GM23338 (cell line): ENCODE measurements around the gene TMEM61. TPM values are rescaled to one million over a fixed set of nuclear protein-coding genes. Genes with fewer than 3 reads are reported as not detected.

Source experiments
- ATAC-seq: fragments of 200-7000 bp; cut with Tn5 transposase; 3 replicates; pipeline ENCODE4 v1.9.1; 2020
- DNase-seq: peaks from one replicate; pipeline ENCODE4 v3.0.0-alpha.2; 2015; ENCODE audit warnings: low spot score
- H2AFZ ChIP-seq: fragments of 200-600 bp; sonication (generic); 2 replicates; pipeline ENCODE4 v1.8.0; 2016; ENCODE audit warnings: antibody characterized with exemption, mild to moderate bottlenecking, moderate library complexity
- H3F3A ChIP-seq: fragments of 200-600 bp; sonication (generic); replicated peaks from 2 replicates; pipeline ENCODE4 v1.8.0; 2017; ENCODE audit warnings: antibody characterized with exemption, mixed run types, low read depth
- H3K27ac ChIP-seq: fragments of 200-600 bp; sonication (generic); 2 replicates; pipeline ENCODE4 v1.6.1; 2016; ENCODE audit warnings: low read depth
- H3K27me3 ChIP-seq: fragments of 200-600 bp; sonication (generic); 2 replicates; pipeline ENCODE4 v1.8.0; 2016; ENCODE audit warnings: mild to moderate bottlenecking, mixed run types, moderate library complexity; ENCODE audit not compliant: insufficient read depth
- H3K36me3 ChIP-seq: fragments of 200-600 bp; sonication (generic); 2 replicates; pipeline ENCODE4 v1.8.0; 2016; ENCODE audit warnings: mild to moderate bottlenecking; ENCODE audit not compliant: insufficient read depth
- H3K4me1 ChIP-seq: fragments of 200-600 bp; sonication (generic); 2 replicates; pipeline ENCODE4 v1.8.0; 2016; ENCODE audit warnings: mild to moderate bottlenecking, moderate library complexity; ENCODE audit not compliant: insufficient read depth
- H3K4me2 ChIP-seq: fragments of 200-600 bp; sonication (generic); 2 replicates; pipeline ENCODE4 v1.7.1; 2017; ENCODE audit warnings: mixed run types
- H3K4me3 ChIP-seq: fragments of 200-600 bp; sonication (generic); 2 replicates; pipeline ENCODE4 v1.6.1; 2016; ENCODE audit warnings: mixed run types
- H3K79me2 ChIP-seq: fragments of 200-600 bp; sonication (generic); replicated peaks from 2 replicates; pipeline ENCODE4 v1.8.0; 2017; ENCODE audit warnings: mild to moderate bottlenecking; ENCODE audit not compliant: insufficient read depth
- H3K9me2 ChIP-seq: fragments of 200-600 bp; sonication (generic); 2 replicates; pipeline ENCODE4 v1.8.0; 2017; ENCODE audit not compliant: insufficient read depth
- H4K20me1 ChIP-seq: fragments of 200-600 bp; sonication (generic); replicated peaks from 2 replicates; pipeline ENCODE4 v1.8.0; 2017; ENCODE audit warnings: mild to moderate bottlenecking; ENCODE audit not compliant: insufficient read depth
- H3K27ac Mint-ChIP-seq: 2 replicates; pipeline ENCODE4 v1.8.0; 2020; ENCODE audit warnings: inconsistent platforms, mild to moderate bottlenecking, moderate library complexity, mixed read lengths
- H3K27me3 Mint-ChIP-seq: 3 replicates; pipeline ENCODE4 v1.8.0; 2022; ENCODE audit warnings: low read depth, mild to moderate bottlenecking, moderate library complexity, mixed read lengths, inconsistent platforms; ENCODE audit not compliant: insufficient read depth, poor library complexity
- H3K36me3 Mint-ChIP-seq: 3 replicates; pipeline ENCODE4 v1.8.0; 2021; ENCODE audit warnings: low read depth, mild to moderate bottlenecking, inconsistent platforms, moderate library complexity, mixed read lengths
- H3K4me1 Mint-ChIP-seq: 3 replicates; pipeline ENCODE4 v1.8.0; 2020; ENCODE audit warnings: mild to moderate bottlenecking, inconsistent platforms, mixed read lengths
- H3K4me3 Mint-ChIP-seq: 3 replicates; pipeline ENCODE4 v1.8.0; 2021; ENCODE audit warnings: moderate library complexity, mild to moderate bottlenecking, inconsistent platforms, mixed read lengths
- H3K9me3 Mint-ChIP-seq: 3 replicates; pipeline ENCODE4 v1.8.0; 2020; ENCODE audit warnings: moderate library complexity, mild to moderate bottlenecking, inconsistent platforms, mixed read lengths
- EZH2 ChIP-seq: fragments of 200-600 bp; sonication (generic); IDR thresholded peaks from one replicate; pipeline ENCODE4 v1.8.0; 2017; ENCODE audit warnings: antibody characterized with exemption, mild to moderate bottlenecking, low read depth; ENCODE audit not compliant: unreplicated experiment
- EZH2phosphoT487 ChIP-seq: fragments of 200-600 bp; sonication (generic); IDR thresholded peaks from one replicate; pipeline ENCODE4 v1.8.1; 2018; ENCODE audit warnings: antibody characterized with exemption; ENCODE audit not compliant: unreplicated experiment
- ZNF331 ChIP-seq: fragments of 250-450 bp; sonication (Bioruptor Pico); IDR thresholded peaks from 2 replicates; pipeline ENCODE4 v1.5.0; 2020; ENCODE audit warnings: low read depth, mild to moderate bottlenecking, moderate library complexity
- polyA plus RNA-seq: library from polyadenylated mRNA; unstranded; fragments of >200 nt; fragmentation: Nextera tagmentation; extraction: Ambion mirVana; gene quantifications from 2 replicates; pipeline ENCODE4 v1.2.1, GENCODE V29; 2016
- total RNA-seq: library from RNA; depleted of rRNA; stranded (reverse); fragments of >200 nt; shearing (Covaris generic); gene quantifications from 2 replicates; pipeline ENCODE4 v1.2.3, GENCODE V29; 2014
- TF ChIP-seq, protein P1 (sequence below), 2 experiments: fragments of 200-600 bp in 1 of 2; sonication (generic) in 1 of 2; conservative IDR thresholded peaks; 2 replicates each; pipeline versions ENCODE4 v1.5.1 to v1.6.1; 2016 to 2017; ENCODE audit warnings: antibody characterized with exemption in 2 of 2, low read depth in 2 of 2, mild to moderate bottlenecking in 2 of 2, moderate library complexity in 1 of 2
- TF ChIP-seq, protein P2 (sequence below): IDR thresholded peaks from one replicate; pipeline ENCODE4 v1.6.1; 2018; ENCODE audit warnings: antibody characterized with exemption; ENCODE audit not compliant: unreplicated experiment
- TF ChIP-seq, protein P3 (sequence below): fragments of 250-450 bp; sonication (Bioruptor Pico); IDR thresholded peaks from 2 replicates; pipeline ENCODE4 v1.5.0; 2020; ENCODE audit warnings: mild to moderate bottlenecking, moderate library complexity

The TMEM61 gene
- total and polyA plus RNA-seq, 2 experiments from 2014 or later, result 2.0 to 3.6 TPM

DNA sequence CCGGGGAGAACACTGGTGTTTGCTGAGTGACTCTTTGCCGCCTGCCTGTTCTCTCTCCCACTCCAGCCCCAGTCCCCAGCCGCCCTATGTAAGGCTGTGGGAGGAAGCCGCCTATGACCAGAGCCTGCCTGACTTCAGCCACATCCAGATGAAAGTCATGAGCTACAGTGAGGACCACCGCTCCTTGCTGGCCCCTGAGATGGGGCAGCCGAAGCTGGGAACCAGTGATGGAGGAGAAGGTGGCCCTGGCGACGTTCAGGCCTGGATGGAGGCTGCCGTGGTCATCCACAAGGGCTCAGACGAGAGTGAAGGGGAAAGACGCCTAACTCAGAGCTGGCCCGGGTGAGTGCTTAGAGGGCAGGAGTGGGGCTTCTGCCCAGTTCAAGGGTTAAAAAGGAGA, 26.5 kb downstream of the TMEM61 start:
- peaks cover 17% of the 10 kb centered on the region for H3K9me3 Mint-ChIP-seq
- Histone ChIP-seq H4K20me1 (no peaks in the 10 kb centered on the region), H3F3A (no peaks in the 10 kb centered on the region), H3K4me1 (peaks cover 16% of the 10 kb centered on the region; the same call in 1 of the 2 replicates), H3K4me2 (no peak overlapping the region), H2AFZ (no peak overlapping the region), H3K79me2 (no peaks in the 10 kb centered on the region), H3K36me3 (no peaks in the 10 kb centered on the region), H3K4me3 (no peak overlapping the region), H3K27ac (no peak overlapping the region), H3K9me2 (no peaks in the 10 kb centered on the region), H3K27me3 (0 out of 2 replicates have a peak, but pooled peaks cover 4% of the 10 kb centered on the region)
- H3K27ac Mint-ChIP-seq, result no peak overlapping the region
- TF ChIP-seq, protein P1, sequence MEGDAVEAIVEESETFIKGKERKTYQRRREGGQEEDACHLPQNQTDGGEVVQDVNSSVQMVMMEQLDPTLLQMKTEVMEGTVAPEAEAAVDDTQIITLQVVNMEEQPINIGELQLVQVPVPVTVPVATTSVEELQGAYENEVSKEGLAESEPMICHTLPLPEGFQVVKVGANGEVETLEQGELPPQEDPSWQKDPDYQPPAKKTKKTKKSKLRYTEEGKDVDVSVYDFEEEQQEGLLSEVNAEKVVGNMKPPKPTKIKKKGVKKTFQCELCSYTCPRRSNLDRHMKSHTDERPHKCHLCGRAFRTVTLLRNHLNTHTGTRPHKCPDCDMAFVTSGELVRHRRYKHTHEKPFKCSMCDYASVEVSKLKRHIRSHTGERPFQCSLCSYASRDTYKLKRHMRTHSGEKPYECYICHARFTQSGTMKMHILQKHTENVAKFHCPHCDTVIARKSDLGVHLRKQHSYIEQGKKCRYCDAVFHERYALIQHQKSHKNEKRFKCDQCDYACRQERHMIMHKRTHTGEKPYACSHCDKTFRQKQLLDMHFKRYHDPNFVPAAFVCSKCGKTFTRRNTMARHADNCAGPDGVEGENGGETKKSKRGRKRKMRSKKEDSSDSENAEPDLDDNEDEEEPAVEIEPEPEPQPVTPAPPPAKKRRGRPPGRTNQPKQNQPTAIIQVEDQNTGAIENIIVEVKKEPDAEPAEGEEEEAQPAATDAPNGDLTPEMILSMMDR (conservative IDR thresholded peaks at IDR 0.05; ENCODE audit: low read depth in 2 of 2), result no peak
- TF ChIP-seq, protein P2, sequence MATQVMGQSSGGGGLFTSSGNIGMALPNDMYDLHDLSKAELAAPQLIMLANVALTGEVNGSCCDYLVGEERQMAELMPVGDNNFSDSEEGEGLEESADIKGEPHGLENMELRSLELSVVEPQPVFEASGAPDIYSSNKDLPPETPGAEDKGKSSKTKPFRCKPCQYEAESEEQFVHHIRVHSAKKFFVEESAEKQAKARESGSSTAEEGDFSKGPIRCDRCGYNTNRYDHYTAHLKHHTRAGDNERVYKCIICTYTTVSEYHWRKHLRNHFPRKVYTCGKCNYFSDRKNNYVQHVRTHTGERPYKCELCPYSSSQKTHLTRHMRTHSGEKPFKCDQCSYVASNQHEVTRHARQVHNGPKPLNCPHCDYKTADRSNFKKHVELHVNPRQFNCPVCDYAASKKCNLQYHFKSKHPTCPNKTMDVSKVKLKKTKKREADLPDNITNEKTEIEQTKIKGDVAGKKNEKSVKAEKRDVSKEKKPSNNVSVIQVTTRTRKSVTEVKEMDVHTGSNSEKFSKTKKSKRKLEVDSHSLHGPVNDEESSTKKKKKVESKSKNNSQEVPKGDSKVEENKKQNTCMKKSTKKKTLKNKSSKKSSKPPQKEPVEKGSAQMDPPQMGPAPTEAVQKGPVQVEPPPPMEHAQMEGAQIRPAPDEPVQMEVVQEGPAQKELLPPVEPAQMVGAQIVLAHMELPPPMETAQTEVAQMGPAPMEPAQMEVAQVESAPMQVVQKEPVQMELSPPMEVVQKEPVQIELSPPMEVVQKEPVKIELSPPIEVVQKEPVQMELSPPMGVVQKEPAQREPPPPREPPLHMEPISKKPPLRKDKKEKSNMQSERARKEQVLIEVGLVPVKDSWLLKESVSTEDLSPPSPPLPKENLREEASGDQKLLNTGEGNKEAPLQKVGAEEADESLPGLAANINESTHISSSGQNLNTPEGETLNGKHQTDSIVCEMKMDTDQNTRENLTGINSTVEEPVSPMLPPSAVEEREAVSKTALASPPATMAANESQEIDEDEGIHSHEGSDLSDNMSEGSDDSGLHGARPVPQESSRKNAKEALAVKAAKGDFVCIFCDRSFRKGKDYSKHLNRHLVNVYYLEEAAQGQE, result no peak
- no peak for TF ChIP-seq EZH2phosphoT487
- no peak for TF ChIP-seq EZH2
- no peak for TF ChIP-seq ZNF331 (CRISPR knock-in tag)
- peaks cover 9% of the 10 kb centered on the region for H3K36me3 Mint-ChIP-seq
- no peak for ATAC-seq
- peaks cover 15% of the 10 kb centered on the region for H3K4me1 Mint-ChIP-seq
- H3K4me3 Mint-ChIP-seq, result no peak overlapping the region
- DNase-seq, result no peak
- H3K27me3 Mint-ChIP-seq, result peaks cover 3% of the 10 kb centered on the region

DNA sequence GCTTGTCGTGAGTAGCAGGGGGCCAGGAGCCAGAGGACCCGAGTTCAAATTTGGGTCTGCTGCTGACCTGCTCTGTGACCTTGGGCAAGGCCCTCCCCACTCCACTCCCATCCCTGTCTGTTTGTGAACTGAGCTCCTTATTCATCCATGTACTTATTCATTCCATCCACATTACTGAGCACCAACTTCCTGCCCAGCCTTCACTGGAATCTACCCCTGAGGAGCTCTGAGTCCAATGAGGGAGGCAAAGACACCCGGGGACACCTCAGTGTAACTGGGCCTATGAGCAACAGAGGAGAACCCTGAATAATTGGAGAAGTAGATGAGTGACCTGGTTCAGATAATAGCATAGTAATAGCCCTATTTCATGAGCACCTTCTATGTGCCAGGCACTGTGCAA, 27.2 kb downstream of the TMEM61 start:
- peaks cover 3% of the 10 kb centered on the region for H3K27me3 Mint-ChIP-seq
- no peaks in the 10 kb centered on the region for H4K20me1 ChIP-seq
- no peaks in the 10 kb centered on the region for H3K79me2 ChIP-seq
- ATAC-seq (no peak), DNase-seq (no peak)
- peaks cover 15% of the 10 kb centered on the region for H3K4me1 Mint-ChIP-seq
- H3K27ac Mint-ChIP-seq, result no peak overlapping the region
- H3K27me3 ChIP-seq, result 0 out of 2 replicates have a peak, but pooled peaks cover 1% of the 10 kb centered on the region
- no peaks in the 10 kb centered on the region for H3F3A ChIP-seq
- H3K4me2 ChIP-seq, result no peak overlapping the region
- H3K36me3 Mint-ChIP-seq, result peaks cover 9% of the 10 kb centered on the region
- H3K4me3 Mint-ChIP-seq, result no peak overlapping the region
- H3K36me3 ChIP-seq, result no peaks in the 10 kb centered on the region
- peaks cover 16% of the 10 kb centered on the region; the same call in 1 of the 2 replicates for H3K4me1 ChIP-seq
- H3K4me3 ChIP-seq, result no peak overlapping the region
- H3K9me3 Mint-ChIP-seq, result peaks cover 17% of the 10 kb centered on the region
- no peak overlapping the region for H2AFZ ChIP-seq
- H3K27ac ChIP-seq, result no peak overlapping the region
- H3K9me2 ChIP-seq, result no peaks in the 10 kb centered on the region
- TF ChIP-seq, protein P2, result no peak
- TF ChIP-seq, protein P3, sequence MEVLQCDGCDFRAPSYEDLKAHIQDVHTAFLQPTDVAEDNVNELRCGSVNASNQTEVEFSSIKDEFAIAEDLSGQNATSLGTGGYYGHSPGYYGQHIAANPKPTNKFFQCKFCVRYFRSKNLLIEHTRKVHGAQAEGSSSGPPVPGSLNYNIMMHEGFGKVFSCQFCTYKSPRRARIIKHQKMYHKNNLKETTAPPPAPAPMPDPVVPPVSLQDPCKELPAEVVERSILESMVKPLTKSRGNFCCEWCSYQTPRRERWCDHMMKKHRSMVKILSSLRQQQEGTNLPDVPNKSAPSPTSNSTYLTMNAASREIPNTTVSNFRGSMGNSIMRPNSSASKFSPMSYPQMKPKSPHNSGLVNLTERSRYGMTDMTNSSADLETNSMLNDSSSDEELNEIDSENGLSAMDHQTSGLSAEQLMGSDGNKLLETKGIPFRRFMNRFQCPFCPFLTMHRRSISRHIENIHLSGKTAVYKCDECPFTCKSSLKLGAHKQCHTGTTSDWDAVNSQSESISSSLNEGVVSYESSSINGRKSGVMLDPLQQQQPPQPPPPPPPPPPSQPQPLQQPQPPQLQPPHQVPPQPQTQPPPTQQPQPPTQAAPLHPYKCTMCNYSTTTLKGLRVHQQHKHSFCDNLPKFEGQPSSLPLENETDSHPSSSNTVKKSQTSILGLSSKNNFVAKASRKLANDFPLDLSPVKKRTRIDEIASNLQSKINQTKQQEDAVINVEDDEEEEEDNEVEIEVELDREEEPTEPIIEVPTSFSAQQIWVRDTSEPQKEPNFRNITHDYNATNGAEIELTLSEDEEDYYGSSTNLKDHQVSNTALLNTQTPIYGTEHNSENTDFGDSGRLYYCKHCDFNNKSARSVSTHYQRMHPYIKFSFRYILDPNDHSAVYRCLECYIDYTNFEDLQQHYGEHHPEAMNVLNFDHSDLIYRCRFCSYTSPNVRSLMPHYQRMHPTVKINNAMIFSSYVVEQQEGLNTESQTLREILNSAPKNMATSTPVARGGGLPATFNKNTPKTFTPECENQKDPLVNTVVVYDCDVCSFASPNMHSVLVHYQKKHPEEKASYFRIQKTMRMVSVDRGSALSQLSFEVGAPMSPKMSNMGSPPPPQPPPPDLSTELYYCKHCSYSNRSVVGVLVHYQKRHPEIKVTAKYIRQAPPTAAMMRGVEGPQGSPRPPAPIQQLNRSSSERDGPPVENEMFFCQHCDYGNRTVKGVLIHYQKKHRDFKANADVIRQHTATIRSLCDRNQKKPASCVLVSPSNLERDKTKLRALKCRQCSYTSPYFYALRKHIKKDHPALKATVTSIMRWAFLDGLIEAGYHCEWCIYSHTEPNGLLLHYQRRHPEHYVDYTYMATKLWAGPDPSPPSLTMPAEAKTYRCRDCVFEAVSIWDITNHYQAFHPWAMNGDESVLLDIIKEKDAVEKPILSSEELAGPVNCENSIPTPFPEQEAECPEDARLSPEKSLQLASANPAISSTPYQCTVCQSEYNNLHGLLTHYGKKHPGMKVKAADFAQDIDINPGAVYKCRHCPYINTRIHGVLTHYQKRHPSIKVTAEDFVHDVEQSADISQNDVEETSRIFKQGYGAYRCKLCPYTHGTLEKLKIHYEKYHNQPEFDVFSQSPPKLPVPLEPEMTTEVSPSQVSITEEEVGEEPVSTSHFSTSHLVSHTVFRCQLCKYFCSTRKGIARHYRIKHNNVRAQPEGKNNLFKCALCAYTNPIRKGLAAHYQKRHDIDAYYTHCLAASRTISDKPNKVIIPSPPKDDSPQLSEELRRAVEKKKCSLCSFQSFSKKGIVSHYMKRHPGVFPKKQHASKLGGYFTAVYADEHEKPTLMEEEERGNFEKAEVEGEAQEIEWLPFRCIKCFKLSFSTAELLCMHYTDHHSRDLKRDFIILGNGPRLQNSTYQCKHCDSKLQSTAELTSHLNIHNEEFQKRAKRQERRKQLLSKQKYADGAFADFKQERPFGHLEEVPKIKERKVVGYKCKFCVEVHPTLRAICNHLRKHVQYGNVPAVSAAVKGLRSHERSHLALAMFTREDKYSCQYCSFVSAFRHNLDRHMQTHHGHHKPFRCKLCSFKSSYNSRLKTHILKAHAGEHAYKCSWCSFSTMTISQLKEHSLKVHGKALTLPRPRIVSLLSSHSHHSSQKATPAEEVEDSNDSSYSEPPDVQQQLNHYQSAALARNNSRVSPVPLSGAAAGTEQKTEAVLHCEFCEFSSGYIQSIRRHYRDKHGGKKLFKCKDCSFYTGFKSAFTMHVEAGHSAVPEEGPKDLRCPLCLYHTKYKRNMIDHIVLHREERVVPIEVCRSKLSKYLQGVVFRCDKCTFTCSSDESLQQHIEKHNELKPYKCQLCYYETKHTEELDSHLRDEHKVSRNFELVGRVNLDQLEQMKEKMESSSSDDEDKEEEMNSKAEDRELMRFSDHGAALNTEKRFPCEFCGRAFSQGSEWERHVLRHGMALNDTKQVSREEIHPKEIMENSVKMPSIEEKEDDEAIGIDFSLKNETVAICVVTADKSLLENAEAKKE (CRISPR knock-in tag), result no peak
